ENCODE results near the gene PSMD3.

PSMD3 gene

GRCh38 chr17:39939588-39940419, 40.8 kb upstream of the PSMD3 start:
- TF ChIP-seq CTCF (IDR thresholded peaks at IDR 0.05), result 0 out of 2 replicates have a peak, but pooled peaks have one; percentile 11

- no peak for TF ChIP-seq CTCF (IDR thresholded peaks at IDR 0.05)
Measured at GRCh38 chr17:39943702-39944392, 36.8 kb upstream of the PSMD3 start.

GRCh38 chr17:39944393-39944711, 36.3 kb upstream of the PSMD3 start:
- no peak for TF ChIP-seq CTCF (IDR thresholded peaks at IDR 0.05)

- no peak for TF ChIP-seq CTCF (IDR thresholded peaks at IDR 0.05)
Measured at GRCh38 chr17:39946551-39947330, 33.9 kb upstream of the PSMD3 start.

- TF ChIP-seq CTCF (IDR thresholded peaks at IDR 0.05), result no peak
Measured at GRCh38 chr17:39949028-39949427, 31.6 kb upstream of the PSMD3 start.

GRCh38 chr17:39950871-39951348, 29.7 kb upstream of the PSMD3 start:
- no peak for TF ChIP-seq CTCF (IDR thresholded peaks at IDR 0.05)

- TF ChIP-seq CTCF (IDR thresholded peaks at IDR 0.05), result no peak
Measured at GRCh38 chr17:39951924-39952679, 28.5 kb upstream of the PSMD3 start.
